ENCODE data around the gene GCNT1.

GCNT1 gene

GRCh38 chr9:76542360-76542759 lies 83.4 kb downstream of the GCNT1 start:
- no peak for DNase-seq

GRCh38 chr9:76545191-76545590 lies 86.2 kb downstream of the GCNT1 start:
- no peak for DNase-seq

GRCh38 chr9:76552181-76552580 lies 93.2 kb downstream of the GCNT1 start:
- no peak for DNase-seq

DNA sequence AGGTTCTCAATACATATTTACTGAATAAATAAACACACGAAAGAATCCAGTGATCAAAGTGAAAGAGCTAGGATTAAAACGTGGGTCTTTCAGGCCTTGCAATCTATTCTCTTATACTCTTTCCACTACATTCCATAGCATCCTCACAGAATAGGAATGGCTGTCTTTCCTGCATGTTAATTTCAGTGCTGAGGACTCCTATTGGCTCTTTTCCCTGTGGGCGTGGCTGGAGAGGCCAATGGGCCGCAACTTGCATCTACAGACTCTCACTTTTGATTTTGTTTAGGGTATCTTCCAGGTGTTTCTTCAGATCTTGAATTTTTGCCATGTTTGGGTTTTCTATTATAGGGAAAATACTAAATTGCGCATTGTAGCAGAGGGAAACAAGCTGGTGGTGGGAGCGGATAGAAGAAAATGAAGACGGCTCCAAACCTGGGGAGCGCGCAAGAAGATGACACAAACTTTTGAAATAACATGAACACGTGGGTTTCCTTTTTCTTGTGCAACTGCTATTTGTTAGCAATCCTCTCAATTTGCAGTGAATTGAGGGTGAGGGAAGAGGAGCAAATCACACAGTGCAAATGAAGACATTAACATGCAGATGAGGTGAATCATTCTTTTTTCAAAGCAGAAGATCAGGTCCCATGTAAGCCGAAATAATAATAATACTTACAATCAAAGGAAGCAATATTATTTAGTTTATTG lies 93.9 kb downstream of the GCNT1 start:
- no peak for DNase-seq

GRCh38 chr9:76553680-76554079 lies 94.7 kb downstream of the GCNT1 start:
- DNase-seq, result no peak
